ENCODE measurements around the gene PPIL1.

Gene PPIL1

DNA sequence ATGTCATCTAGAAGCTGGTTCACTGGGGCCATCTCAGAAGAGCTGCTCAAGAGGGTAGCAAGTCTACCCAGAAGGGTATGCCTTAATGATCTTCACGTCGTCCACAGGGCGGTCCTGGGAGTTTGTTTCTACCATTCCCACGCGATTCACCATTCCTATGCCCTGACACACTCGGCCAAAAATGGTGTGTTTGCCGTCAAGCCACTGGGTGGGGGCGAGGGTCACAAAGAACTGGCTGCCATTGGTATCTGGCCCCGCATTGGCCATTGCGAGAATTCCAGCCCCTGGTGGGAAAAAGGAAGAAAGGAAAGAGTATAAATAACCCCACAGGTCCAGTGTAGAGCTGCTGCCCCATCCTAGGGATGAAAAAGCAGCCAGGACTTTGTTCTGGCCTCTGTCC lies 18.9 kb downstream of the PPIL1 start:
- DNase-seq (ENCODE audit: low spot score): no peak

DNA sequence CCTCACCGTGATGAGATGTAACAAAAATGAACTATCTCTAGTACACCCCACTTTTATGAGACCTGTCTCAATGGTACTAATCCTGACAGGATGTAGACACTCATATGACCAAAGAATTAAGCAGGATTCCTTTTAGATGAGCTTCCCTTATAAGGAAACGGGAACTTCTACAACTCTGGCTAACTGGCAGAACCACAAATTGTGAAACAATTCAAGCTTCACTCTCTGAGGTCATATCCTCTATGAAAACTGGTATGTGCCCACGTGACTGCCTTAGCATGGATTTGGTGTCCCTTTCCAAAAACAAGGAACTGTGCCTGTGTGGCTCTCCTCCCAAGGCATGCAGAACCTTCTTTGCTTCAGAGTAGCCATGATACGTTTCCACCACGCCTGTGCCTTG lies 21.3 kb downstream of the PPIL1 start:
- no peak for DNase-seq (ENCODE audit: low spot score)

DNA sequence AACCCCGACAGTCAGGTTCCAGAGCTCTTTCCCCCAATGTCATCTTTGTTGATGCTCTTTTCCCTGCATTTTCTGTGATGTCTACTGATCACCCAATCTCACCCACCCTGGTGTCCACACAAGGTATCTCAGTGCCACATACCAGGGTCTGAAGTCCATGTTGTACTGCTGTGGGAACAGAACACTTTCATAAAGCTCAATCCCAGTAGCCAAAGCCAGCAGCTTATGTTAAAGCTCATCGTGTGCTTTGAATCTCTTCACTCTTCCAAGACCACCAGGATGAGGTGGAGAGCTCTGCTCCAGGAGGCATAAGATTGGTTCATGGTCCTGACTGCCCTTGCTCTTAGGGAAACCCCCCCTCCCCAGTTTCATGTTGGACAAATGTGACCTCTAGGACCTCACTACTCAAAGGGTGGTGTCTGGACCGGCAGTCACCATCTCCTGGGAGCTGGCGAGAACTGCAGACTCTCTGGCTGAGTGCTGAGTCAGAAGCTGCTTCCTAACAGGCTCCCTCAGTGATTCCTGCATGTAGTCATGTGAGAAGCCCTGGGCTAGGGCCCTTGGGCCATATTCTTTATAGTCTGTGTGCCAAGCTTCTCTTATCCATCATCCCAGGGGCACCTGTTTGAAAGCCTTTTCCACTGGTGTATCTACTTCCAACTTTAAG lies 22.0 kb downstream of the PPIL1 start:
- no peak for DNase-seq (ENCODE audit: low spot score)

DNA sequence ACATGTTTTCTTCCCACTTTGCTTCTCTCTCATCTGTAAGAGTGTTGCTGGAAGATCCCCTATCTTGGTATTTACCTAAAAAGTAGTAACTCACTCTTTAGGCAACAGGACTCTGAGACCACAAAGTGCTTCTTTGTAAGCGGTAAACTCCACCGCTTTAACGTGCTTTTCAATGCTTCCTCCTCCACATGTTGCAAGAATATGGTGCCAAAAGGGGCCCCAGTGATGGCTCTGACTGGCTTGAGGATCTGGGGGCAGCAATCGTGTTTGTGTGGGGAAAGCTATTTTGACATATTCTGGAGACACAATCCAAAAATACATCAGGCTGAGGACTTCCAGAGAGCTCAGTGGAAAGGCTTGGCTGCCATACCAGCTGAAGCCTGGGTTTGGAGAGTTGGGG lies 23.0 kb downstream of the PPIL1 start:
- DNase-seq (ENCODE audit: low spot score): no peak

DNA sequence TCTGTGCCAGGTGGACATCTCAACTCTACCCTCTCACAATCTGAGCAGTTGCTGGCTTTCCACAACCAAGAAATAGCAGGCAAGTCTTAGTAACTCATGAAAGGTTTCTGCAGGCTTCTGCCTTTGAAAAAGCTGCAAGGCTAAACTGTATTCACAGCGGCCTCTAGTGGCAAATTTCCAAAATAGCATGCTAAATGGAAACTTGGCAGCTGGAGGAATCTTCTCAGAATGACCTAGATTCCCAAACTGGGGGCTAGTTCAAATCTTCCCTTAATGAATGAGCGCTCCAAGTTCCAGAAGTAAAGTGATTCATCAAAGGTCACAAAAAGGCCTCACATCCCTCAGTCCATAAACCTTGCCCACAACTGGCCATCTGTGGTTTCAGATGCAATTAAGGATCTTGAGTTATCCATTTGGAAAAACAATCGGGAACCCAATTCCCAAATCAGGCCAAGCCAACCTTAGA lies 23.4 kb downstream of the PPIL1 start:
- DNase-seq (ENCODE audit: low spot score): no peak

DNA sequence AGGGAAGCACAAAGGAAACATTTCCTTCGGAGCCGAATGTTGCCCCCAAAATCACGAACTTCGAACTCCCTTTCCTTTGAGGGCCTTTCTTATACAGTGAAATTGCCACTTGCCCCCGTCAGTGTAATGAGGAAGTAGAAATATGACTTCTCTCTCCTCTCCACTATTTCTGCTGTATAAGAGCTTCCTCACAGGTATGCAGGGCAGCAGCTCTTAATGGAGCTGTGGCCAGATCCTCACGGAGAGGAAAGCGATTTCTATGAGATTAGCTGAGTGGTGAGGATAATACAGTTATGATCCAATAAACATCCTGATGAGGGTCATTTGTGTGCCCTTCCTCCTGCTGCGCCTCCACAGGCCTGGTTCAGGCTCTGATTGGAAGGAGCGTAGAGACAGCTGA lies 24.6 kb downstream of the PPIL1 start:
- no peak for DNase-seq (ENCODE audit: low spot score)

DNA sequence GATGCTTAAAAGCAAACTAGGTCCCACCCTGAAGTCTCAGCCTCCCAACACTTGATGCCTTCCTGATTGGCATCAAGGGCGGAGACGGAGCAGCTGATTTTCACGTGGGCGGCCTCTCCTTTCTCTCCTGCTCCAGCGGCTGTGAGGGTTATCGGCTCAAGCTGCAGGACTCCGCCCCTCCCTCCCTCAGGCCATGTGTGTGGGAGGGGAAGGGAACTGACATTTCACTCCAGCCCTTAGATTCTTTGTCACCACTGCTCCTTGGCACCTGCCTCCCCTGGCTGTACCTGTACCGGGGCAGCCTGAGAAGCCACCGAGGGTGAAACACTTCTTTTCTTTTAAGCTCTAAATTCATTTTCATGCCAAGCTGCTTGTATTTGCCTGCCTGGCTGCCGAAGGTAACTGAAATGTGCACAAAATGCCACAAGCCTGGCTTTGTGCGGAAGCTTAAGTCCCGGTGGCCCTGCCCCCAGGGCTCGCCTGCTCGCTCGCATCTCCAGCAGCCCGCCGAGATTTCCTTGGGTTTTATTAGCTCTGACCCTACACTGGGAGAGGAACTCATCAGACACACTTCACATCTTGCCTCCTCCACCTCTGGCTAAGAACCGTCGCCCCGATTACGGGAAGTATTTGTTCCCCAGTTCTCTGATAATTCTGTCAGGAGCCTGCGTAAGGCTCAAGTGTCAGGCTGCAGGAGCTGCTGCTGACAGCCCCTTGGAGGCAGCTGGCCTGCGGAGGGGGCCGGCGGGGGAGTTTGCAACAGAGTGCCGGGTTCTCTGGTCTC lies 25.8 kb downstream of the PPIL1 start:
- no peak for DNase-seq (ENCODE audit: low spot score)

DNA sequence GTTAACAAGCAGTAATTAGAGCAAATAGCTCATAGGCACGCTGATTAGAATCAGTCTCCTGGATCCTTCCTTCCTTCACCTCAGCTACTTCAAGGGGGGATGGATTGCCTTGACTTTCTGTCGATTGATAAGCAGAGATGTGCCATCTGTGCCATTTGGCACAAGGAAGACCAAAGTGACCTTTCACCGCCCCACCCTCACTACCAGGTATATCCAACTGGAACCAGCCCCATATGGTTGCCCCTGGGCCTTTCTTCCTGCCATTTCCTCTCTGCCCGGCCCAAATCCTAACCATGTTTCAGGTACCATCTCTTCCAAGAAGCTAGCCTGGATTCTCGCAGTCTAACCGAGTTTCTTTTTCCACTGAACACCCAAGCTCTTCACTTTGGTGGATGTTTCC lies 26.6 kb downstream of the PPIL1 start:
- DNase-seq (ENCODE audit: low spot score): no peak

DNA sequence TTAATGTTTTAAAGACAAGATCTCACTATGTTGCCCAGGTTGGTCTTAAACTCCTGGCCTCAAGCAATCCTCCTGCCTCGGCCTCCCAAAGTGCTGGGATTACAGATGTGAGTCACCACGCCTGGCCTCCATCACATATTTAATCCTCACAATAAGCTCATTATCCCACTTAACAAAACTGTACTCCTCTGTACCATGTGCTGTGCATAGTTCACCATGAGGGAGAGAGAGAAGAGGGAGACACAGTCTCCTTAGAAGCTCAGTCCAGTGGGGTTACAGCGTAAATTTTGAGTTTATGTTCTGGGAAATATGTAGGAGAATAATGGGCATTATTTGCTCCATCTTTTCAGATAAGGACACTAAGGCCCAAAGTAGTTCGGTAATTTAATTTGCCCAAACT lies 27.5 kb downstream of the PPIL1 start:
- DNase-seq (ENCODE audit: low spot score): no peak

DNA sequence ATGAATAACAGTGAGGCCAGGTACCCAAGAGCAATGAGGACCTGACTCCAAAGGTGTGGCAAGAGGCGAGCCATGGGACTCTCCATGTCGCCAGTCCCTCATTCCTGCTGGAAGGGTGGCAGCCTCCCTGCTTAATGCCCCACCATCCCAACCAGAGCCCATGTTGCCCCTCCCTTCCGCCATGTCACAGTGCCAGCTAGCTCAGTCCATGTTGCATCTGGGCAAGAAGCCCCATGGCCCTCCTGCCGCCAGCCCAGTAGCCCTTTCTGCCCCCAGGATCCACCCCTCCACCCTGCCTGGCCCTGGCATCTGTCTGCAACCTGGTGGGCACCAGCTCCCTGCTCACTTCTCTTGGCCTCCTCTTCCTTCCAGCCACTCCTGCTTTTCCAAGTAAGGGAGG lies 29.4 kb downstream of the PPIL1 start:
- DNase-seq (ENCODE audit: low spot score): no peak

DNA sequence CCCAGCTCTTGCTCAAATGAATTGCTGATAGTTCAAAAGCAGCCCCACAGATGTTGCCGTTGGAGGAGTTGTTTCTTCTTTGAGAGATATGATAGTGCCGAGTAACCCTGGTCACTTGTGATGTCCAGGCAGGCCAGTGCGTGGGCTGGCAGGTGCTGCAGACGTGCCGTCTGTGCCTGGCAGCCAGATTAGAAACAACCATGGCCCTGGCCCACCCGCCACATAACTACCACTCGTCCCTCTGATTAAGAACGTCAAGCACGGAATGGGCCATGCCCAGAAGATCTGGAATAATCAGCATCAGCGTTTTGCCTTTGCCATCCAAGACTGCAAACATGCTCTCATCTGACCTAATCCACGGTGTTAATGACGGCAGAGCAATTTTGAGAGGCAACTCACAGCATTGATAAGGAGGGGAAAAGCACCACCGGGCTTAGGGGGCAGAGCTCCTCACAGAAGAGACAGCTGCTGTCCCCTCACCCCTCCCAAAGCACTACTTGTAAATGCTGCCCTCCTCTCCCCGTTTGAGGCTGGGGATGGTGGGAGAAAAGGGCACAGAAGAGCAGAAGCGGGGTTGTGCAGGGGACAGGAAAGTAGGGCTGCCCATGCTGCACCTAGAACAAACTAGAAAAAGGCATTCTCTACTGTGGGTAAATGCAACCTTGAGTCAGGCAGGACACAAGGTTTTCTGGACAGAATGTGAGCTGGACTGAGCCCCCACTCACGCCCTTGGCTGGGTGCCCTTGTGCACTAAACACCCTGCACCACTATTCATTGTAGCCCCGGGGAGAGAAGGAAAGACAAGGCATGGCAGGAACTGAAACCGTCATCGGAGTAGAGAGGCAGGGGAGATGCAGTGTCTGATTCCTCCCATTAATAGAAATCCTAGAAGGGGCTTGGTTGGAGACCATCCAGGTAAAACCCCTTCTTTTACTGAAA lies 30.1 kb downstream of the PPIL1 start:
- no peak for DNase-seq (ENCODE audit: low spot score)

DNA sequence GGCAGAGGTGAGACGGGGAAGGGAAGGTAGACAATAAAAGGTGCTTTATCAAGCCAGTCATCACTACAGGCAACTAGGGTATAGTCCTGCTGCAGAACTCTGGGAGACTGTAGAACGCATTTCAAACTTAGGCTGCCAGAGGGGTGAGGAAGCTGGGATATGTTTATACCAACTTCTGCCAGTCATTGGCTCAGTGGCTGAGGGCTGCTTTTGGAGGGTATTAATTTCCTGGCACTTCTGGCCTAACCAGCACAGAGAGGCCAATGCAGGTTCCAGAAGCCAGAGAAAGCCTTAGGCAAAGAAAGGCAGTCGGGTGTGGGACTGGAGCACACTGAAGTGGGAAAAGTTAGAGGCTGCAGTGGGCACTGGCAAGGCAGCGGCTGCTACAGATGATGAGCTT lies 31.4 kb downstream of the PPIL1 start:
- no peak for DNase-seq (ENCODE audit: low spot score)

DNA sequence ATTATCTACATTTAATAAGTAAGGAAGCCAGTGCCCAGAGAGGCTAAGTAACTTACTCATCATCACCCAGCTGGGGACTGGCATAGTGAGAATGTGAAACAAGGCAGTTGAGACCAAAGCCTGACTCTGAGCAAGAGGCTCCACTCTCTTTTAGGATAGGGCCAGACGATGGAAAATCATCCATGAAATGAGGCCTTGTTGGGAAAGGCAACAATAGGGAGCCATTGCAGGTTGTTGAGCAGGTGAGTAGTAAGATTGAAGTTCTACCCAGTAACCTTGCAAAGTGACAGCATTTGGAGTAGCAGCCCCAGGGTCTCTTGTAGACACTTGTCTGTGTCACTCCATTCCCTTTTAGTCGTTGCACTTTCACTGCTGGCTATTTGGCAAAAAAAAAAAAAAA lies 32.8 kb downstream of the PPIL1 start:
- no peak for DNase-seq (ENCODE audit: low spot score)

DNA sequence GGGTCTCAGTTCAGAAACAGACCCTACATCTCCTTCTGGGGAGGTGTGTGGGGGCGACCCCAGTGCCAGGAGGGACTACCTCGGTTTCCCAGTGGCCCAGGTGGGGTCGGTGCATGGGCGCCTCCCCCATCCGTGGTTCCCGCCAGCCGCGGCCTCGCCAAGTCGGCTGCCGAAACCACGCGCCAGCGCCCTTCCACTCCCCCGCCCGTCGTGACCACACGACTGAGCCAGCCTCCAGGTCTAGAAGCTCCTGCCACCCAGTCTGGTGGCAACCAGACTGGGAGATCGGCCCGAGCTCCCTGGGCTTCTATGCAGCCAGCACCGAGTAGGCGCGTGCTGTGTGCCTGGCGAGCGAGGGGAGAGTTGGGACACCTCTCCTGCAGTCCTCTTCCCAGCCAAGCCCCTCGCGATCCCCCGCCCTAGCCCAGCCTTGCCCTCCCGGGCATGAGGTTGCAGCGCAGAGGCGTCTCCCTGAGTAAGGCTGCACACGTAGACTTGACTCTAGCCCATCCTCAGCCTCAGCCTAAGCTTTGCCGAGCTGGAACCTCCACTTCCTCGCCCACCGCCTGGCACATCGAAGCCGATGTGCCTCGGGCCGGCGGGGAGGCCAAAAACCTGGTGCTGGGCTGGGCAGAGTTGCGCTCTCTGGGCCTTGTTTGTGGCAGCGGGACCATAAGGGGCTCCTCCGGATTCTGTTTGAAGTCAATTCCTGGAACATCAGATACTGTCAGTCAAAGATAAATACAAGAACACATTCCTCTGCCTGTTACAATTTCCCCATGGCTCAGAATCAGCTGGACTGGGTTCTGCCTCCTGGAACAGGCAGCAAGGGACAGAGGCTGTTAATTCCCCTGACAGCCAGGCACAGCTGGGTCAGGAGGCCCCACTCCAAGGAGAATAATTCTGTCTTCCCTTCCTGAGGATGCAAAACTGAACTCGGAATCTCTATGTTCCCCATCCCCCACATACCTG lies 33.9 kb downstream of the PPIL1 start:
- no peak for DNase-seq (ENCODE audit: low spot score)

DNA sequence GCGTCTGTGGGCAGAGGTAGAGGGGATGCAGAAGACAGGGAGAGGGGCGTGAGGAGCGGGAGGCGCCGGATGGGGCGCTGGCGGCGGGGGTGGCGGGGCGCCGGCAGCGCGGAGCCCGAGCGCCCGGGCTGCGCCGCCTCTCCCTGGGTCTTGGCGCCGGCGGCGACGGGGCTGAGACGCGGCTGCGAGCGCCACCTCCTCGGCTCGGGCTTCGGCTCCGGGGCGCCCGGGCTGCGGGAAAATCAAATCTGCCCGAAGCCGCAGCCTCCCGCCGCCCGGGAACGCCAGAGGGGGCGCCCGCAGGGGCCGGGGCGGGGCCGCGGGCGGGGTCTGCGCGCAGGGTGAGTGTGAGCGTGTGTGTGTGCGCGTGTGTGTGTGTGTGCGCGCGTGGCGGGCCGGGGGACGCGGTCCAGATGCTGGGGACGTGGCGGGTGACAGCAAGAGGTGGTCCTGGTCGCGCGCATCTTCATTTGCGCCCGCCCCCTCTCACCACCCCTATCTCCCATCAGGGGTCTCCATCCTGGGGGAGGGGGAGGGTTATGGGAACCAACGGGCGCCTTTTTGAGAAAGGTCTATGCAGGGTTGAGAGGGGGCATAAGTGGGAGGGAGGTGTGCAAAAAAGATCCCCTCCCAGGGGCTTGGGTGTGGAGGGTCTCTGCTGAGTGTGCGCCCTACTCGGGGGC lies 34.7 kb downstream of the PPIL1 start:
- DNase-seq (ENCODE audit: low spot score): no peak

DNA sequence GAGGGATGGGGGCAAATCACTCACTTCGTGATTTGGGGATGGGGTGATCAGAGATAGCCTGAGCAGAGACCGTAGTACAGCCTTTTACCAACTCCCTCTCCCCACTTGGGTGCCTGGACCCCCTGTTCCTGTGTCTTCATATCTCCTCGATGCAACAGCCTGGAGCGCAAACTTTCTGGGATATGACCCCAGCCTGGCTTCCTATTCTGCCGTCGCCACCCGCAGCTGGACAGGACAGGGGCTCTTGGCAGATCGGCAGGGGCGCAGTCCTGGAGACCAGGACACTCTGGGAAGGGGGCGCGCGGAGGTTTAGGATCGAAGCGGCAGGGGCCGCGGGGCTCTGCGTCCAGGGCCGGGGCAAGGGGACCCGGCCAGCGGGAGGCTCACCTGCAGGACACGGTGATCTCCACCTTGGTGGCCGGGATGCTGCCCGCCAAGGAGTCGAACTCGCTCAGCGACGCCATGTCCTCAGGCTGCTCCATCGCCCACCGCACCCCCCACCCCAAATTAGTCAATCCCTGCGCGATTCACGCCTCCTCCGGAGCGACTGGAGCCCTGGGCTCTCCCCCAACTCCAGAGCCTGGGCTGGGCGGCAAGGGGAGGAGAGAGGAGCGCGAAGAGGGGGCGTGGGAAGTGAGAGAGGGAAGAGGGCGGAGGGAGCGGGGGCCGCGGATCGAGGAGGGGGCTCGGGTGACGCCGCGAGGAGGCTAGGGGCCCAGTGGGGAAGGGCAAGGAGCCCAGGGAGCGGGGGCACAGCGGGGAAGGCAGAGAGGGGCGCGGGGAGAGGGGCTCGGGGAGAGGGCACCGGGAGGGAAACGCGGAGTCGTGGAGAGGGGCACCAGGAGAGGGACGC lies 35.5 kb downstream of the PPIL1 start, which contains the start of gene CPNE5:
Gene CPNE5, minus strand, starts transcription at position 549 of the 853 bp plus-strand sequence. Its CDS starts 67 bp downstream, at position 482.
- DNase-seq (ENCODE audit: low spot score): no peak

DNA sequence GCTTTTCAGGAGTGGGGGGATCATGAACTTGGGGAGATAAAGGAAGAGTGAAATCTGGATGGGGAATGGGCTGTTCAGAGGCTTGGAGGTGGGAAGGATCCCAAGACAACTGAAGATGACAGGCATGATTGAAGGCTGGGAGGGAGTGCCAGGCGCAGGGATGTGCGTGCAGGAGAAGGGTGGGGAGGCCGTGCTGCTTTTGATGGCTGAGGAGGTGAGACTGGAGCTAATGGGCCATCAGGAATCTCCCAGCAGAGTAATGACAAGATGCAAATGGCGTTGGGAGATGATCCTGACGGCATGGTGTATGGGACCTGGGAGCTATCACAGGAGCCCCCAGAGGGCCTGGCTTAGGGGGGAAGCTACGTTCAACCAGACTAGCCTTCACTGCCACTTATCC lies 36.9 kb downstream of the PPIL1 start:
- DNase-seq (ENCODE audit: low spot score): no peak

DNA sequence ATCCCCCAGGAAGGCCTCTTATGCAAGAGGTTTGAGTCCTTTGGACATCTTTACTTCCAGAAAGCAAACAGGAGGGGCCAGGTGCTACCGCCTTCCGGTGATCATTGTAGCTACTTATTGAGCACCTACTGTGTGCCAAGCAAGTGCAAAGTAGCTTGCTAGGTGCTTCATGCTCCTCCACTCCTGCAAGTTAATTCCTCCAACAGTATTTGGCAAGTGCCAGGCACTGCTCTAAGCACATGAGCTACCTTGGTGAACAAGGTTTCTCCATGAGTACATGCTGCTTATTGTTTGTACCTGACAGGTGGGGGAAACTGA lies 37.6 kb downstream of the PPIL1 start:
- DNase-seq (ENCODE audit: low spot score): no peak

DNA sequence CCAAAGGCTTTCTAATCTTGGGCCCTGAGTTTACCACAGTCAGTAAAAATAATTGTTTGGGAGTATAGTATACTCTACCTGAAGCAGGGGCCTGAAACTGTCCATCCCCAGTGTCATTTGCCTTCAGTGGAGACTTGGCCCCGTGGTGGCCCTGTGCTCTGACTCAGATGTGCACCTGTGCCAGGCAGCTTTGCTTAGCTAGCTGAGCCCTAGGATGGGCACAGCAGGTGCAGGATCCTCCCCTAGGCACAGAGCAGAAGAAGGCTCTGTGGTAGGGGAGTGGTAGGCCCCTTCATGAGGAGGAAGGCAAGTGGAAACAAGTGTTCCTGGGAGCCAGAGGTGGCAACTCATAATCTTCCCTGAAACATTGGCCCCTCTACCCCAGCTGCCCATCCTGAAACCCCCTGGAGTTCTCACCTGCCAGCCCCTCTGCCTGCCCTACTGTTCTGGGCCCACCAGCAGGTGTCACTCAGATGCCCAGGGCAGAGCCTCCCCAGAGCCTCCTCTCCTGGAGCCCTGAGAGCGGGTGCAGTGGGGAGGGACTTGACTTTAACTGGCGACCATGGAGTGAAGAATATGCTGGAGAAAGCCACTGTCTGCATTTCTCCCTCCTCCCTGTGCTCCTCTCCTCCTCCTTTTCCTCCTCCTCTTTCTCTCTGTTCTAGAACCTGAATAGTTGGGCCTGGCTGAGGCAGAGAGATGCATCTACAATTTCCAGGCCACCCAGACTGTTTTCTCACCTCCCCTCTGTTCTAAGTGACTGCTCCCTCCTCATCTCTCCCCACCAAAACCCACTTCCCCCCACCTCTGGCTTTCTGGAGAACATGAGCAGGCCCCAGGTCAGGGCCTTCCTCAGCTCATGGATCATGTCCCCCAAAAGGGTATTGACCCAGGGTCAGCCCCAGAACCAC lies 38.2 kb downstream of the PPIL1 start:
- no peak for DNase-seq (ENCODE audit: low spot score)
